Activated T-cell treated with anti-CD3 and anti-CD28 coated beads for 1 hour (primary cell): ENCODE data around the gene DBH.

ENCODE experiments used
- DNase-seq: peaks from one replicate; pipeline ENCODE4 v3.0.0-alpha.2; 2020; ENCODE audit warnings: low read depth

DBH gene

DNA sequence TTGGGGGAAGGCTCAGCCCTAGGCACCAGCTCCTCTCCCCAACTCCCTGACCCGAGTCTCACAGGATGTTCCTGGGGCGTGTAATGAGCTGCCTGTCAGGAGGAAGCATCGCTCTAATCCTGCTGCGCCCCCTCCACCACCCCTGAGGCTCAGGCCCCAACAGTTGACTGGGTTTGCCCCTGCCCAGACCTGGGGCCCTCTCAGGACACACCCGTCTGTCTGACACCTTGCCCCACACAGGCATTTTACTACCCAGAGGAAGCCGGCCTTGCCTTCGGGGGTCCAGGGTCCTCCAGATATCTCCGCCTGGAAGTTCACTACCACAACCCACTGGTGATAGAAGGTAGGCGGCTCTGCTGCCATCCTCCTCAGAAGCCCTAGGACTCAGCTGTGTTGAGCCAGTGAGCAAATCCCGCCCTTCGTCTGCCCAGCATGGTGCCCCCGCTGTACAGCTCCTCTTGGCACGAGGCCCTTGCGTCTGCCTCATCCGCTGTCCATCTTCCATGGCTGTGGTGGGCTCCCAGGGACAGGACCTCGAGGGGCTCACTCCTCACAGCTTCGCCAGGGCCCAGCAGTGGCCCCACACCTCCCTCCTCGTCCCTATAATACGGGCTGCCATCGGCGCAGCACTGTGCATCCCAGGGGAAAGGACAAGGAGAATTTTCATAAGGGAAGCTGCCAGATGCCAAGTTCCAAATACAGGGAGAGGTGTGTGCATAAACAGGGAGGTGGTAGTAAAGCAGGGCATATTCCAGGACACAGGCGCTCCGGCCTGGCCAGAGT, 8.0 kb downstream of the DBH start:
- no peak for DNase-seq

DNA sequence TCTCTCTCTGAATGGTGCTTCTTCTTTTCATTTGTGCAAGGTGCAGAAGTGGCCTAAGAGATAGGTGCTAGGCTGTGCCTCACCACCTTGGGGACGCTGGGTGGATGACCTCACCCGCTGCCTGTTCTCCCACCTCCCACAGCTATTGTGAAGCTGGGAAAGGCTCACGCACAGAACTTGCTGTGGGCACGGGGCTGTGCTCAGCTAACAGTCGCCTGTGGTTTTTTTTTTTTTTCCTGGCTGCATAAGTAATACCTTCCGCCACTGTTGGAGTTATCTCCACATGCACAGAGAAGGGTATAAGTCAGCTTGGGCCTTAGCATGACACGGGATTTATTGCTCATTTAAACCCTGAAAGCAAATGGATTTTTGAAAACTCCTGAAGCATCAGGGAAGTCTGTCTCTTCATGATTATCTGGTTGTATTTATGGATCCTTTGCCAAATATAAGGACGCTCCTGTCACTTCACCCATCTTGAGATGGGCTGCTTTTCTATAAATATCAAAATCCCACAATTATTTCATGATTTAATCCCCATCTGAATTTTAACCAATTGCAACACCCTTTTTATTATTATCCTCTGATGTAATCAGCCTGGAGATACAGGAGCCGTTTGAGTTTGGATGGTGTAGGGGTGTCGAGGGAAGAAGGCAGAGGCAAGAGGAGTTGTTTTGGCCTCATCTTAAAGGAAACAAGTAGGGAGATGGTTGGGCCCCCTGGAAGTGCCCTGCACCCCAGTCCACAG, 9.0 kb downstream of the DBH start:
- DNase-seq: no peak

DNA sequence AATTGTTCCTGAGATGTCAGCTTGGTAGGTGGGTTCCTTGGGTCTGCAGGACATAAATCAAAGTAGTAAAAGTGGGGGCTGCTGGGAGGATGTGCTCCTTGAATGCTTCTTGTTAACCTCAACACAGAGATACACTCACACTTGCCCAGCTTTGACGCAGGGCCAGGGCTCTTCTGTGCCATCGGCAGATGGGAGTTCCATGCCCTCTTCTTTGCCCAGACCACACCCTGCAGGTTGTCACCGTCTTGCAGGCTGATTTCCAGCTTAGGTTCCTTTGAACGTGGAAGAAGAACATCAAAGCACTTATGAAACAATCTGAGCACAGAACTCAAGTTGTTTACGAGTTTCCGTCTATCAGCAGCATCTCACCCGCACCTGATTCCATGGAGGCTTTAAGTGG, 11.0 kb downstream of the DBH start:
- no peak for DNase-seq

DNA sequence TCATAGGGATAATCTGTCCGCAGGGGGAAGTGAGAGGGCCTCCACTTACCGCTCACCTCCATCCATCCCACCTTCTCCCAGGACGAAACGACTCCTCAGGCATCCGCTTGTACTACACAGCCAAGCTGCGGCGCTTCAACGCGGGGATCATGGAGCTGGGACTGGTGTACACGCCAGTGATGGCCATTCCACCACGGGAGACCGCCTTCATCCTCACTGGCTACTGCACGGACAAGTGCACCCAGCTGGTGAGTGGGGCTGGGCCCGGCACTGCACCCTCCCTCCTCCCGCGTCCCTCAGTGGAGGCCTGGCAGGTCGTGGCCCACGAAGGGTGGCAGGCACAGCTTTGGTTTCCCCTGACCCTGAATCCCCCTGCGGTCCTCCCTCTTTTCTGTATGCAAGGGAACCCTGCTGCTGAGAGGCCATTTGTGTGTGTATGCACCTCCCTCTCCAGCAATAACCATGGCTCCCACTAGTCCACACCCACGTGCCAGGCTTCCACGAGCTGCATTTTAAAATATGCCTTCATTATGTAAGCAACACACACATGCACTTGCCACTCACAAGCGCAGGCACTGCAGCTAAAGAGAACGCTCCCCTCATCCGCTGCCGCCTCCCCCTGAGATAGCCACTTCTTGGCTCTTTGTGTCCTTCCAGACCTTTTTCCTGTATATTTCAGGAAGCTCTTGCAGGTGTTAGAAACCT, 11.8 kb downstream of the DBH start:
- DNase-seq: no peak

DNA sequence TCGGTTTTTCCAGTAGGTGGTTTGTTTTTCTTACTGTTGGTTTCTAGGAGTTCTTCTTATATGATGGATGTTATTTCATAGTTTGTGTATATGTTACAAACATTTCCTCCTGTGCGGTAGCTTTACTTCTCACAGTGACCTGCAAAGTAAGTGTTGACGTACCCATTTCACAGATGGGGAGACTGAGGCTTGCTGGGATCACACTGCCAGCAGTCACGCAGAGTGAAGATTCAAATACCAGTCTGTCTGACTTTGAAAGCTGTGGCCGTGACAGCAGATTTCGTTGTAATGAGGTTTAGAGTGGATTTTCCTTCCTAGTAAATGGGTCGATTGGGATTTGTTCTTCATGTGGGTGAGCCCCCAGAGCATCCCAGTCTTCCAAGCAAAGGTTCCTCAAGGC, 13.0 kb downstream of the DBH start:
- no peak for DNase-seq

DNA sequence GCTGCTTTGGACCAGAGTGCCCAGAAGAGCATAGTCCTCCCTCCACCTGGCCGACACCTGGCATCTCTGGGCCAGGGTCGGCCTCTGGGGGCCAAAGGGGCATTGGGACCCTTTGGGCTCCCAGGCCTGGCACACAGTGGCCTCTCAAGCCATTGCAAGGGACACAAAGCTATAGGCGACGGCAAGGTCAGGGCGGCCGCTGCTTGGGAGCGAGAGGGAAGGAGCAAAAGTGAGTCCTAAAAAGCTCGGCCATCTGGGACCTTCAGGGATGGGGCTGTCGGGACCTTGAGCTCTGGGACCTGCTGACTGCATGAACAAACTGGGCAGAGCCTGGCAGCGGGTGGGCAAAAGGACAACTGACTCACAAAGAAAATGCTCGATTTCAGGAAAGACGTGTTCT, 13.9 kb downstream of the DBH start:
- no peak for DNase-seq

DNA sequence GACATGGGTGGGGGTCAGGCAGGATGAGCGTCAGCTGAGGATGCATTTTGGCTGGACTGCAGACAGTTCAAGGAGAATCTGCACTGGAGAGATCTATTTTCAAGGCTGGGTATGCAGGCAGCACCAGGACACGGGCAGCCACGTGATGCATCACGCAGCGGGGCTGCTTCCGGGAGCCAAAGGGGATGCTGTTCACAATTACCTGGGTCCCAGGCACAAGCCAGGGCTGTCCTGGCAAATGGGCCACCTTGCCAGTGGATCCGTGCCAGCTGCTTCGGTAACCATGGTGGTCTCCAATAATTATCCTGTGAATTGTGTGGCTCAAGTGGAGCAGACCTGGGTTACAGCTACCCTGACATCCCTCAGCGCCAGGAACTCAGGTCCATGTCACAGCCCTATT, 17.5 kb downstream of the DBH start:
- no peak for DNase-seq

DNA sequence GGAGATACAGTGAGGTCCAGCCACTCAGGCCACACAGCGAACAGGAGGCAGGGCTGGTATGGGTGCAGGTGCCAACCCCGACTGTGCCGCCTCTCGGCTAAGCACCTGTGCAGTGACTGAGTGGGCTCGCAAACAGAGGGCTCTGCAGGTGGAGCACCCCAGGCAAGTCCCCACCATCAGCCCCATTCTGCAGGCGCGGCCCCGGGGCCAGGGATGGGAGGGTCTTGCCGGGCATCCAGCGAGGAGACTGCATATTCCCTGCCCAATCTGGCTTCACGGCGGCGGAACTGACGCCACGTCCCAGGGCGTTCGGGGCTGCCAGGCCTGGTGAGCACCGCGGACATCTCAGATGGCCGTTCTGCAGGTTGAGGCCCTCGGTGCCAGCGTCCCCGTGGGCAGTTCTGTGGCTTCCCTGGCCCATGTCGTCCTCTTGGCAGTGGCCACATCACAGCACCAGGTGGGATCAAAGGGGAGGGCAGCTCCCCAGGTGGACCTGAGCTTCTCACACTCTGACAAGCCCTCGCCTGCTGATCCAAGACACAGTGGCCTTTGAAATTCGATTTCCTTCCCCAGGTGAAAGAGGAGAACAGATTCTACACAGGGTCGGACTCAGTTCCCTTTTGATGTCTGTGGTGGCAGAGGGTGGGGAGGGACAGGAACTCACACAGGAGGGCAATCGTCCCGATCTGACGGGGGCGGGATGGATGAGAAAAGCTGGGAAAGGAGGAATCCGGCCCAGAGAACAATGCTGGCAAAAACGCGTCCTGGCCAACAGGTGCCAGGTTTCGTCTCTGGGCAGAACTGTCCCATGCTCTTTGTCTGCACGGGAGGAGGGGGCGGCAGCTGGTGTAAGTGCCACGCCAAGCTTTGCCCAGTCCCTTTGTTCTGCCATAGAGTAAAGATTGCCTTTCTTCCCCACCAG, 18.8 kb downstream of the DBH start:
- DNase-seq: no peak

DNA sequence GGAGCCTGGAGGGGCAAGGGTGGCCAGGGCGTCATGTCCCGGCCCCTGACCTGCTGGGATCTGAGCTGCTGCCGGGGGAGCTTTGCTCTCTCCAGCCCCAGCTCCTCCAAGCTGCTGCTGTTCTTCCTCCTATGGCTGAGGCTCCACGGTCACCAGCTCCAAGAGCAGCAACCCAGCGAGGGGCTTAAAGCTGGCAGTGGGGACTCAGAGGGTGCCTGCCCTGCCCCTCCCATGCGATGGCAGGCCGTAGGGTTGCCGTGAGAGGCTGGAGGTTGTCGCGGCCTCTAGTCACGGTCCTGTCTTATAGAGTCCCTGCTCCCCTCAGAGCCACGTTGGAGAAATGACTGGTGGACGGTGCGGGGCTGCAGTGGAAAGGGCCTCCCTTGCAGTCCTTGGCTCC, 19.5 kb downstream of the DBH start:
- no peak for DNase-seq

DNA sequence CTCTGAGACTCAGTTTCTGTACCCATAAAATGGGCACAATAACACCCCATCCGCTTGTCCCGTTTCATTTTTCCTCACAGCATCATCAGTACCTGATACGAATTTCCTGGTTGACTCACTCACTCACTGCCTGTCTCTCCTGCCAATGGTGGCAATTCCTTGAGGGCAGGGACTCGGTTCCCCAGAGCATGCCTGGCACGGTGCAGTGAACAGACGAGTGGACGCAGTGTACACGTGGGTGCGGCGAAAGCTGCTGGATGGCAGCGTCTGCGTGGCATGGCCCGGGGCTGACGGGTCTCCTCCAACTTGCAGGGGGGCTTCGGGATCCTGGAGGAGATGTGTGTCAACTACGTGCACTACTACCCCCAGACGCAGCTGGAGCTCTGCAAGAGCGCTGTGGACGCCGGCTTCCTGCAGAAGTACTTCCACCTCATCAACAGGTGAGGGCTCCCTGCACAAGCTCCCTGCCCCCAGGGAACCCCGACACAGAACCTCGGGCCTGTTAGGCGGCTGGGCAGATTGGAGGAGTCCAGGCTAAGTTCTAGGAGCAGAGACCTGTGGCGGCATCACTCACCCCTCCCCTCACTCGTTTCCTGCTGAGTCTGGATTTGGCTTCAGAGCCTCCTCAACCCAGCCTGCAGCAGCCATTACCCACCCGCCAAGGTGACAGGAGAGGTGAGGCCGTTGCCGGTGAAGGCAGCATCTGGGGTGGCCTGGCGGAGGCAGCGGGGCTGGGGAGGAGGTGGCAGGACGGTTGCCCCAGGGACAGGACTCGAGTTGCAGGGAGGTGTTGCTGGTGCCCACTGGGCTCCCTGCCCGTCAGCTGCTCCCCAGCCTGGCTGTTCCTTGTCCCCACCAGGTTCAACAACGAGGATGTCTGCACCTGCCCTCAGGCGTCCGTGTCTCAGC, 20.3 kb downstream of the DBH start:
- DNase-seq: peak; percentile 42

DNA sequence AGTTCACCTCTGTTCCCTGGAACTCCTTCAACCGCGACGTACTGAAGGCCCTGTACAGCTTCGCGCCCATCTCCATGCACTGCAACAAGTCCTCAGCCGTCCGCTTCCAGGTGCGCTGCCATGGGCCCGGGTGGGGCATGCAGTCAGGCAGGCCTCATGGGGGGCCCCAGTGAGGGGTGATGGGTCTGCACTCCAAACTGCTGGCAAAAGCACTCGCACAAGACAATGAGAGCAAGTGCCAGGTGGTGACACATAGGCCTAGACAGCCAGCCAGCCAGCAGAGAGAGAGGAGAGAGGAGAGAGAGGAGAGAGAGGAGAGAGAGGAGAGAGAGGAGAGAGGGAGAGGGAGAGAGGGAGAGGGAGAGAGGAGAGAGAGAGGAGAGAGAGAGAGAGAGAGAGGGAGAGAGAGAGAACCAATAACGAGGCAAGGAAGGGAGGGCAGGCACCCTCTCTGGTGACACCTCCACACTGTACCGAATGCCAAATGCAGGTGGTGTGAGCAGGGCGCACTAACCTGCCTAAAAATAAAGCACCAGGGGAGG, 21.0 kb downstream of the DBH start:
- DNase-seq: no peak

DNA sequence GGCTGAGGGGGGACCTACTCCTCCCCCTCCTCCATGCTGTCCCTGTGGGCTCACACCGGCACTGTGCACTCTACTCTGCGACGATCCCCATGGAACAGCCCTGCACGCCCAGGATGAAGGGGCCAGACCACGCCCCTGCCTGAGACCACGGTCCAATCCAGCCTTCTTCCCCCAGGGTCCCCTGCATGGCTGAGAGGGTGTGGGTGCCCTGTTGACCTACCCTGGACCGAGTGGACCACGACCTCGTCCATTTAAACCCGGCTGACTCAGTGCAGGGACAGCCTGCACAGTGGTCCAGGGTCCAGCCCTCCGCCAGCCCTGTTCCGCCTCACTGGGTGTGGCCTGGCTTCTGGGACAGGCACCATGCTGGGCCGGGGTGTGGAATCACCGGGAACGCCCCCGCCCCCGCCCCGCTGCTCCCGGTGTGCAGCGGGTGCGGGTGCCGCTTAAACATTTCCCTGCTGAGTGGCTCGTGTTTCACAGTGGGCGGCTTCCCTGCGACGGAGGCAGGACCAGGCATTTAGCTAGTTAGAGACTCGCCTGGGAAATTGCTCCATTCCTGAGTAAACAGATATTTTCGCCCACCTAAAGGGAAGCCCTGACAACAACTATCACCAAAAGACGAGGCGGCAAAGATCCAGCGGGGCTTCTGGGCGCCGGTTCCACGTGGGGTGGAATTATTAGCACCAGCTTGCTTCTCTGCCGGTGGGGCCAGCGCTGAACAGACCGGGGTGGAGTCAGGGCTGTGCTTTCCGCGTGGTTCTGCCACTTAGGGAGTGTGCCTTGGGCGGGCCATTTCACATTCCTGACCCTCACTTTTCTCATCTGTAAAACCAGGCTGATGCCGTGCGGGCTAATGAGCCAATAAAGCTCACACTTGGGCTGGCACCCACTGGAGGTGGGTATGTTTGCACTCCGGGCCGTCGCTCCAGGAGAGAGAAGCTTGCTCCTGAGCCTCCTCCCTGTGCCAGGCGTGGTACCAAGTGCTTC, 22.6 kb downstream of the DBH start:
- DNase-seq: no peak

DNA sequence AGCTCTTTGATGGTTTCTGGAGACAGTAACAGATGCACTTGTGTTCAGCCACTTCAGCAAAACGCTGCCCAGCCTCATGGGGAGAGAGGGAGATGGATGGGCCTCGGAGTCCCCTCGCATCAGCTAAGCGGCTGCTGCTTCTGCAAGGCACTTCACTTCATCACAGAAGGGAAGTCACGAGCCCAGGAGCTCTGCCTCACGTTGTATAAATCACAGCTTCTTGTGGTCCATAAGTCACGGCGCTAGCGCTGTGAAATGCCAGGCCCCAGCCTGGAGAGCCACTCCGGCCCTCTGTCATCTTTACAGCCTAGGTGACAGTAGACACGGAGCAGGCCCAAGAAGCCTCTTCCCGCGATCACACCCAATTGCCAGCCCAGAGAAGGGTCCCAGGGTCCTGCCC, 23.4 kb downstream of the DBH start:
- no peak for DNase-seq

DNA sequence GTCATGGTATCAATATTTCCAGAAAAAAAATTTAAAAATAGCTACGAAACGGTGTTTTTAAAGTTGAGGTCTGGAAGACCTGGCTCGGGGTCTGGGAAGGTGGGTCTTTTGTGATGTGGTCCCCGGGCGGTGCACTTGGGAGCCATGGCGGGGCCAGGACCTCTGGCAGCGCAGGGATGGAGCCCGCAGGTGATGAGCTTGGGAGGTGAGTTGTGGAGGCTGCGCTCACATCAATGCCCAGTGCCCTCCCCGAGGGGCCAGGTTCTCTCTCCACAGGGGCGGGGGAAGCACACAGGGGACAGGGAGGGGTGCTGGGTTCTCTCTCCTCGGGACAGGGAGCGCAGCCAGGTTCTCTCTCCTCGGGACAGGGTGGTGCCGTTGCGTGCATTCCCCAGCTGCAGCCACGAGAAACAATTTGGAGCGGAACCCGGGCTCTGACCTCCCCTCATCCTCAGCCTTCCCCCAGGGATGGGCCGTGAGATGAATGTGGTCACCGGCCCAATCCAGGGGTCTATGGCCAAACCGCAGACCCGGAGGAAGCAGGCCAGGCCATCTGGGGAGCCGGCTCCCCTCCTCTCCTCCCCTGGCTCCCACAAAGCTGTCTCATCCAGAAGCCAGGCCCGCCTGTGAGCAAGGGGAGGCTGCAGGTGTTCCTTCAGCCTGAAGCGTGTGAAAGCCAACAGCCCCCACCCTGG, 25.8 kb downstream of the DBH start:
- no peak for DNase-seq

DNA sequence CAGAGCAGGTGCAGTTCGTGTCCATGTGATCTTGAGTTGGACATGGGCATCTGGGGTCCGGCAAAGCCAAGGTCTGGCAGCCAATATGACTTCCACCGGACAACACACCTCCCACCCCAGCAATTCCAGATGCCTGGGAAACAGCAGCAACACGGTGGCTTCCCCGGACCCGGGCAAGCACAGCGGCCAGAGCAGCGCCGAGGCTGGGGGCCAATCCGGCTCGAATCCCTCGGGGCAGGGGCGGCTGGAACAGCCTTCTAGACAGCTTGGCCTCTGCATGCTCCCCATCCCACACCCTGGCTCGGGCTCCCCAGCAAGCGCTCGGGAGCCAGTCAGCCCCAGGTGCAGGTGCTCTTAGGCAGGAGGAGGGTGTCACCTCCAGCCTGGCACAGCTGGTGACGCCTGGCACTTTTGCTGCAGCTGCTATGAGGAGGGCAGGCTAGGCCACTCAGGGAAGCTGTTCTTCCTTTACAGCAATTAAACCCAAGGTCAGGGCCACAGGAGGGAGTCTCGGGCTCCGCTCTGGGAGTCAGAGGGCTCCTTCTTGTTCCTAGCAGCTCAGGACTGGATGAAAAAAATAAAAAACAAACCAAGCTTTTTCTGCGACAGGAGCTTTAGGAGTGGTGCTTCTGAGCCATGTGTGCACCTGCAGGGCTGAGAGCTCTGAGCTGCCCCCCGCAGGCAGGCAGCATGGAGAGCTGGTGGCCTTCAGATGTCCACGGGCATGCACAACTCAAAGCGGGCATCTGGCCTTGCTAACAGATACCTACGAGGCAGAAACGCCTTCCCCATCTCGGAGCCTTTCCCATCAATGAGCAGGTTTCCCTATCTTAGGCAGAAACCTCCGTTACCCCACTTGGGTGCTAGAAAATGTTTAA, 28.2 kb downstream of the DBH start:
- DNase-seq: no peak

DNA sequence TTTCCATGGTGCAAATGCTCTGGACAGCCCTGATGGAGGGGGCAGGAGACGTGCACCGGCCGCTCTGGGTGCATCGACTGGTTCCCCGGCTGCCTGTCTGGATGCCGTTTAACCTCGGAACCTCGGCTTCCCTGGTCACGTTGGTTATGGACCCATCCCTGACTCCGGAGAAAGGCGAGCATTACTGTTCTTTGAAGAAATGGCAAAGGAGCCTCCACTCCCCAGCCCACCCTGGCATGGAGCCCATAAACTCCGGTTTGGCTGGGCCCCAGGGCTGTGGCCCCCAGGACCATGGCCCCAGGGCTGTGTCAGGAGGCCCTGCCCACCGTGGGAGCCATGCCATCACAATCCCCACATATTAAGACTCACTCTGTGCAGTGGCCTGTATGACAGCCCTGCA, 28.9 kb downstream of the DBH start:
- no peak for DNase-seq

DNA sequence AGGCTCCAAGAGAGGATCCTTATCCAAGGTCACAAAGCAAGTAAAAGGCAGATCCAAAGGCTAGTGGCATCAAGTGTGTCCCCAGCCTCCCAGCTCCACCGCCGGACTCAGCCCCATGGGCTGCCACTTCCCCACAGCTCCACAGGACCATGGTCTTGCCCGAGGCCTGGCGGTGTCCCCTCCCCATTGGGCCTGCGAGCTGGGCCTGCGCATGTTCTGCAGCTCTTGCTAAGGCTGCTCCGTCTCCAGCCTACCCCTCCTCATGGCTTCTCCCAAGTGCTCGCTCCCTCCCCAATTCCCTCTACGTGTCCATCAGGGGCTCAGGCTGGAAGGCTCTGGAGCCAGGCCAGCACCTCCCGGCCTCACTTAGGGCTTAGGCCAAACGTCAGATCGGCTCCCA, 29.4 kb downstream of the DBH start:
- no peak for DNase-seq

DNA sequence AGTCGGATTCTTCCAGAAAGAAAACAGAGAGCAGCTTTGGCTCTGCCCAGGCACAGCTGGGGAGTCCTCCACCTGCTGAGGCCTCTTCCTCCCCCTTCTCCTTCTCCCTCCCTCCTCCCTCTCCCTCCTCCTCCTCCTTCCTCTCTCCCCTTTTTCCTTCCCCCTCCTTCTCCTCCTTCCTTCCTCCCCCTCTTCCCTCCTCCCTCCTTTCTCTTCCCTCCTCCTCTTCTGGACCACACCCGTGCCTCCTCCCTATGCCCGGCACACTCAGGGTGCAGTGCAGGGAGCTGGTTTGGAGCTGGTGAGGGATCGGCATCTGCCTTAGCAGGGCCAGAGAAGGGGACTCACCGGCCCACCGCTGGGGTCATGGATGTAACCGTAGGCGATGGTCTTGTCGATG, 30.2 kb downstream of the DBH start:
- no peak for DNase-seq
